Mesendoderm (in vitro differentiated cells): Measurements from ENCODE around the gene CYLC1. TPM values are rescaled to one million over a fixed set of nuclear protein-coding genes. Genes with fewer than 3 reads are reported as not detected.

ENCODE experiments used
- DNase-seq: peaks from one replicate; pipeline ENCODE4 v3.0.0; 2013
- H2AK5ac ChIP-seq: 2 replicates; pipeline ENCODE4 v1.6.1; 2013; ENCODE audit warnings: low read length, inconsistent platforms
- H2BK120ac ChIP-seq: 2 replicates; pipeline ENCODE4 v1.6.1; 2013; ENCODE audit warnings: low read depth, mild to moderate bottlenecking, low read length, moderate library complexity, mixed read lengths
- H2BK15ac ChIP-seq: replicated peaks from 2 replicates; pipeline ENCODE4 v1.6.1; 2013; ENCODE audit warnings: low read depth, mild to moderate bottlenecking, moderate library complexity
- H2BK5ac ChIP-seq: 2 replicates; pipeline ENCODE4 v1.6.1; 2013; ENCODE audit warnings: low read length, inconsistent platforms
- H3K18ac ChIP-seq: 2 replicates; pipeline ENCODE4 v1.6.1; 2013; ENCODE audit warnings: mild to moderate bottlenecking, low read length, mixed read lengths
- H3K23ac ChIP-seq: one replicate; pipeline ENCODE4 v1.6.1; 2013; ENCODE audit warnings: low read length
- H3K27ac ChIP-seq: 2 replicates; pipeline ENCODE4 v1.5.1; 2013; ENCODE audit warnings: low read depth, mild to moderate bottlenecking, inconsistent platforms, low read length, moderate library complexity
- H3K27me3 ChIP-seq: 2 replicates; pipeline ENCODE4 v1.6.1; 2013; ENCODE audit warnings: low read length, control low read depth, mild to moderate bottlenecking, inconsistent platforms; ENCODE audit not compliant: insufficient read depth, poor library complexity
- H3K36me3 ChIP-seq: 2 replicates; pipeline ENCODE4 v1.6.1; 2013; ENCODE audit warnings: low read length, inconsistent platforms; ENCODE audit not compliant: control insufficient read depth, insufficient read depth
- H3K4ac ChIP-seq: one replicate; pipeline ENCODE4 v1.6.1; 2013; ENCODE audit warnings: low read depth, mild to moderate bottlenecking, low read length, moderate library complexity
- H3K4me1 ChIP-seq: 2 replicates; pipeline ENCODE4 v1.6.1; 2013; ENCODE audit warnings: low read depth, low read length, inconsistent platforms; ENCODE audit not compliant: control insufficient read depth
- H3K4me2 ChIP-seq: 2 replicates; pipeline ENCODE4 v1.6.1; 2013; ENCODE audit warnings: low read length
- H3K4me3 ChIP-seq: 2 replicates; pipeline ENCODE4 v1.5.1; 2013; ENCODE audit warnings: mild to moderate bottlenecking, low read length
- H3K56ac ChIP-seq: one replicate; pipeline ENCODE4 v1.6.1; 2013; ENCODE audit warnings: low read length
- H3K79me1 ChIP-seq: 2 replicates; pipeline ENCODE4 v1.6.1; 2013; ENCODE audit warnings: low read length, inconsistent platforms
- H3K79me2 ChIP-seq: 2 replicates; pipeline ENCODE4 v1.6.1; 2013; ENCODE audit warnings: mild to moderate bottlenecking, low read length; ENCODE audit not compliant: control insufficient read depth, insufficient read depth
- H3K9ac ChIP-seq: 2 replicates; pipeline ENCODE4 v1.6.1; 2013; ENCODE audit warnings: low read length, inconsistent platforms
- H4K5ac ChIP-seq: one replicate; pipeline ENCODE4 v1.6.1; 2013; ENCODE audit warnings: low read length
- H4K8ac ChIP-seq: one replicate; pipeline ENCODE4 v1.6.1; 2013; ENCODE audit warnings: low read depth, mild to moderate bottlenecking, control low read depth, low read length, moderate library complexity
- WGBS: extraction: QIAGEN DNeasy Blood & Tissue Kit; methylation state at CpG from one replicate; pipeline ENCODE4 v1.1.7; 2013; ENCODE audit warnings: low lambda C conversion rate, missing lambda C conversion rate; ENCODE audit not compliant: insufficient coverage; ENCODE audit errors: extremely low coverage; 5-methylcytosine and 5-hydroxymethylcytosine counted together
- polyA plus RNA-seq, 2 experiments: library from polyadenylated mRNA; stranded (reverse); fragments of 200-250 nt; gene quantifications; one replicate each; pipeline ENCODE4 v1.2.3, GENCODE V29; 2013

Gene CYLC1
- polyA plus RNA-seq (2013, experiment 1 of 2): not detected
- polyA plus RNA-seq (2013, experiment 2 of 2): not detected

- WGBS: no CpG with 5 or more reads among the region's 1 CpG
- H3K27ac ChIP-seq: no peak within 1 kb of the TSS
- H2AK5ac ChIP-seq: no peak within 1 kb of the TSS
These were observed at the start of gene CYLC1 for GRCh38 chrX:83860846-83861245. CYLC1 (plus strand) TSS chrX:83861146; CDS start chrX:83861183, 37 bp downstream.

GRCh38 chrX:83819304-83819703 lies 41.6 kb upstream of the CYLC1 start:
- Histone ChIP-seq H3K4me1 (no peaks in the 10 kb centered on the region), H2BK120ac (no peak overlapping the region), H4K8ac (no peak overlapping the region), H2AK5ac (no peak overlapping the region), H3K27ac (no peak overlapping the region), H3K79me2 (no peaks in the 10 kb centered on the region), H2BK15ac (no peak overlapping the region), H3K4me2 (no peak overlapping the region), H2BK5ac (no peak overlapping the region), H3K9ac (no peak overlapping the region), H3K4me3 (no peak overlapping the region), H3K56ac (no peak overlapping the region), H4K5ac (no peak overlapping the region), H3K4ac (no peak overlapping the region), H3K36me3 (no peaks in the 10 kb centered on the region), H3K79me1 (no peaks in the 10 kb centered on the region), H3K18ac (no peak overlapping the region), H3K23ac (no peak overlapping the region), H3K27me3 (no peaks in the 10 kb centered on the region)
- peak; percentile 31 for DNase-seq
- no CpG with 5 or more reads among the region's 3 CpGs for WGBS

More at GRCh38 chrX:83860846-83861245, at the start of gene CYLC1:
- H2BK5ac ChIP-seq: no peak within 1 kb of the TSS
- no peaks in the 10 kb centered on the region for H3K79me2 ChIP-seq
- no peak within 1 kb of the TSS for H3K4me3 ChIP-seq
- H4K5ac ChIP-seq: no peak within 1 kb of the TSS
- no peaks in the 10 kb centered on the region for H3K79me1 ChIP-seq
- DNase-seq: no peak
- H3K4ac ChIP-seq: no peak within 1 kb of the TSS
- H3K4me2 ChIP-seq: no peak within 1 kb of the TSS
- H2BK120ac ChIP-seq: no peak within 1 kb of the TSS
- H2BK15ac ChIP-seq: no peak within 1 kb of the TSS
- H3K56ac ChIP-seq: no peak within 1 kb of the TSS
- no peak within 1 kb of the TSS for H4K8ac ChIP-seq
- no peaks in the 10 kb centered on the region for H3K27me3 ChIP-seq
- H3K23ac ChIP-seq: no peak within 1 kb of the TSS
- no peak within 1 kb of the TSS for H3K18ac ChIP-seq
- no peak within 1 kb of the TSS for H3K9ac ChIP-seq
- no peaks in the 10 kb centered on the region for H3K36me3 ChIP-seq
- H3K4me1 ChIP-seq: no peaks in the 10 kb centered on the region

GRCh38 chrX:83829874-83830273 lies 31.1 kb upstream of the CYLC1 start:
- DNase-seq: no peak
- H2BK5ac ChIP-seq: no peak overlapping the region
- H3K79me2 ChIP-seq: no peaks in the 10 kb centered on the region
- no peak overlapping the region for H3K18ac ChIP-seq
- no peaks in the 10 kb centered on the region for H3K79me1 ChIP-seq
- no peaks in the 10 kb centered on the region for H3K36me3 ChIP-seq
- no peak overlapping the region for H4K8ac ChIP-seq
- no peak overlapping the region for H3K23ac ChIP-seq
- no peak overlapping the region for H3K4me3 ChIP-seq
- no peak overlapping the region for H2AK5ac ChIP-seq
- no CpG with 5 or more reads among the region's 4 CpGs for WGBS
- no peak overlapping the region for H3K56ac ChIP-seq
- H3K27ac ChIP-seq: no peak overlapping the region
- no peak overlapping the region for H3K4ac ChIP-seq
- no peaks in the 10 kb centered on the region for H3K4me1 ChIP-seq
- H2BK120ac ChIP-seq: no peak overlapping the region
- H3K4me2 ChIP-seq: no peak overlapping the region
- H2BK15ac ChIP-seq: no peak overlapping the region
- H3K27me3 ChIP-seq: no peaks in the 10 kb centered on the region
- H3K9ac ChIP-seq: no peak overlapping the region
- H4K5ac ChIP-seq: no peak overlapping the region

- no CpG with 5 or more reads among the region's 2 CpGs for WGBS
These were observed 15.5 kb upstream of the CYLC1 start for GRCh38 chrX:83845397-83845796.

GRCh38 chrX:83847339-83847738 lies 13.6 kb upstream of the CYLC1 start:
- H3K79me2 ChIP-seq: no peaks in the 10 kb centered on the region
- H2BK5ac ChIP-seq: no peak overlapping the region
- no peak overlapping the region for H2AK5ac ChIP-seq
- H2BK15ac ChIP-seq: no peak overlapping the region
- no peak overlapping the region for H3K4me2 ChIP-seq
- no peak overlapping the region for H3K56ac ChIP-seq
- no peaks in the 10 kb centered on the region for H3K4me1 ChIP-seq
- no peaks in the 10 kb centered on the region for H3K36me3 ChIP-seq
- no peak overlapping the region for H2BK120ac ChIP-seq
- H3K4me3 ChIP-seq: no peak overlapping the region
- H4K5ac ChIP-seq: no peak overlapping the region
- no peak overlapping the region for H3K9ac ChIP-seq
- DNase-seq: no peak
- H4K8ac ChIP-seq: no peak overlapping the region
- H3K18ac ChIP-seq: no peak overlapping the region
- no peaks in the 10 kb centered on the region for H3K79me1 ChIP-seq
- no peak overlapping the region for H3K23ac ChIP-seq
- H3K27me3 ChIP-seq: no peaks in the 10 kb centered on the region
- H3K4ac ChIP-seq: no peak overlapping the region
- no CpG with 5 or more reads among the region's 5 CpGs for WGBS
- H3K27ac ChIP-seq: no peak overlapping the region

More at GRCh38 chrX:83845397-83845796, 15.5 kb upstream of the CYLC1 start:
- no peak overlapping the region for H3K4me2 ChIP-seq
- H3K9ac ChIP-seq: no peak overlapping the region
- H3K27ac ChIP-seq: no peak overlapping the region
- H3K79me1 ChIP-seq: no peaks in the 10 kb centered on the region
- no peak overlapping the region for H3K4ac ChIP-seq
- no peak overlapping the region for H3K56ac ChIP-seq
- H3K23ac ChIP-seq: no peak overlapping the region
- no peak overlapping the region for H2BK120ac ChIP-seq
- H3K79me2 ChIP-seq: no peaks in the 10 kb centered on the region
- peak; percentile 55 for DNase-seq
- no peak overlapping the region for H4K8ac ChIP-seq
- no peak overlapping the region for H3K4me3 ChIP-seq
- no peak overlapping the region for H2AK5ac ChIP-seq
- H3K36me3 ChIP-seq: no peaks in the 10 kb centered on the region
- no peak overlapping the region for H2BK15ac ChIP-seq
- H3K4me1 ChIP-seq: no peaks in the 10 kb centered on the region
- no peak overlapping the region for H3K18ac ChIP-seq
- no peaks in the 10 kb centered on the region for H3K27me3 ChIP-seq
- no peak overlapping the region for H4K5ac ChIP-seq
- no peak overlapping the region for H2BK5ac ChIP-seq

GRCh38 chrX:83888585-83888984 lies 27.6 kb downstream of the CYLC1 start:
- no CpG with 5 or more reads among the region's 2 CpGs for WGBS
- H3K4ac ChIP-seq: no peak overlapping the region
- no peak overlapping the region for H3K56ac ChIP-seq
- no peaks in the 10 kb centered on the region for H3K79me2 ChIP-seq
- H3K27me3 ChIP-seq: no peaks in the 10 kb centered on the region
- H3K18ac ChIP-seq: no peak overlapping the region
- H2BK5ac ChIP-seq: no peak overlapping the region
- no peak overlapping the region for H4K8ac ChIP-seq
- H4K5ac ChIP-seq: no peak overlapping the region
- H3K27ac ChIP-seq: no peak overlapping the region
- no peaks in the 10 kb centered on the region for H3K79me1 ChIP-seq
- no peak overlapping the region for H3K4me3 ChIP-seq
- no peak overlapping the region for H2BK15ac ChIP-seq
- H3K23ac ChIP-seq: no peak overlapping the region
- DNase-seq: no peak
- H3K9ac ChIP-seq: no peak overlapping the region
- H3K36me3 ChIP-seq: no peaks in the 10 kb centered on the region
- no peak overlapping the region for H2BK120ac ChIP-seq
- H3K4me2 ChIP-seq: no peak overlapping the region
- H3K4me1 ChIP-seq: no peaks in the 10 kb centered on the region
- H2AK5ac ChIP-seq: no peak overlapping the region
